Right kidney (tissue), 1 donor: ENCODE results near the gene DTNBP1.
"Not testable (repeated sequence)": the region's sequence is repeated elsewhere in the genome, so short reads cannot be mapped to it uniquely, and the experiment has no call there.

Experiments used
- DNase-seq: peaks from one replicate; pipeline ENCODE4 v3.0.0-alpha.2; 2016

DTNBP1 gene

GRCh38 chr6:15668918-15669317, 6.1 kb upstream of the DTNBP1 start:
- no peak for DNase-seq

- not testable (repeated sequence) for DNase-seq
Observed at GRCh38 chr6:15666896-15667295, 4.1 kb upstream of the DTNBP1 start.

GRCh38 chr6:15665237-15665636, 2.4 kb upstream of the DTNBP1 start:
- no peak for DNase-seq

DNA sequence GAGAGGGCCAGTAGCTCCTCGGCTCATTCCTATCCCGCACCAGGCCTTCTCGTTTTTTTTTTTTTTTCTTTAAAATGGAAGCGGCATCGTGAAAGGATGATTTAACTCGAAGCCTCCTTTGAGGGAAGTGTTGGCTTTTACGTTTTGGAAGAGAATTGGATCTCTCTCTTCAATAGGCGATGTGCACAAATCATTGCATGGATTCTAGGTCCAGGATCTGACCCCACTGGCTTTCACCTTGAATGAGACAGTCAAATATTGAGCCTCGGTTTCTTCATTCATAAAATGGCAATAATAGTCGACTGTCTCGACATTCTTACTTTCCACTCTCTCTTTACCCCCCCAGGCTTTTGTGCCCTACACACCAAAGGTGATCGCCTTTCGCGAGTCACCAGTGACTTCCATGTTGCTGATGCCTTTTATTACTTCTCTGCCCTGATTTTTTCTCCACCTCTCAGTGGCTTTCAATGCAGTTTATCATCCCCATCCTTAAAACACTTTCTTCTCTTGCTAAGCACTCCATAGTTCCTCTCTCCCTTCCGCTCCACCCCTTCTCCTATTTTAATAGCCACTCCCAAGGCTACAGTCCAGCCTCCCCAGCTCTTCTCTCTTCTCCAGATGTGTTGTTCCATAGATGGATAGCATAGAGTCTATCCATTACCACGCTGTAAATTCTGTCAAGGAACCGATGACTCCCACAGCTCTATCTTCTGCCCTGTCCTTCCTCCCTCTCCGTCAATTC, 473 bp upstream of the DTNBP1 start:
- DNase-seq = no peak

DNA sequence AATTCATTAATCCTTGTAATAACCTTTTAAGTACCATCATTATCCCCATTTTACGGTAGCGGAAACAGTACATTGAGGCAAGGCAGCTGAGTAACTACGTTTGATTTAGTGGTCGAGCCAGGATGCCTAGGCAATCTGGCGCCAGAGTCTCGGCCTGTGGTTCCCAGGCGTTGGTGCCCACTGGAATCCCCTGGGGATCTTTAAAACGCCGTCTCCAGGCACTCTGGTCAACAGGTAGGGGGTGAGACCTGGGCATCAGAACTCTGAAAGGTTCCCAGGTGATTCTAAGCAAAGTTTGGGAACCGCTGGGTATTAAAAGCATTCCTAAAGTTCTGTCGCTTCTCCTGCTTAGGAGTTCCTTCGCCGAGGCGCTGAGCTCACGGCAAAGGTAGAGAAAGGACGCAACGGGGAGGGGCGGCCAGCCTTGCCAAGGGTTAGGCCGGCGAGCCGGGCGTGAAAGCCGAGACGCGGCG, 939 bp downstream of the DTNBP1 start:
- no peak for DNase-seq

- DNase-seq = no peak
Observed at GRCh38 chr6:15659181-15659580, 3.6 kb downstream of the DTNBP1 start.

DNA sequence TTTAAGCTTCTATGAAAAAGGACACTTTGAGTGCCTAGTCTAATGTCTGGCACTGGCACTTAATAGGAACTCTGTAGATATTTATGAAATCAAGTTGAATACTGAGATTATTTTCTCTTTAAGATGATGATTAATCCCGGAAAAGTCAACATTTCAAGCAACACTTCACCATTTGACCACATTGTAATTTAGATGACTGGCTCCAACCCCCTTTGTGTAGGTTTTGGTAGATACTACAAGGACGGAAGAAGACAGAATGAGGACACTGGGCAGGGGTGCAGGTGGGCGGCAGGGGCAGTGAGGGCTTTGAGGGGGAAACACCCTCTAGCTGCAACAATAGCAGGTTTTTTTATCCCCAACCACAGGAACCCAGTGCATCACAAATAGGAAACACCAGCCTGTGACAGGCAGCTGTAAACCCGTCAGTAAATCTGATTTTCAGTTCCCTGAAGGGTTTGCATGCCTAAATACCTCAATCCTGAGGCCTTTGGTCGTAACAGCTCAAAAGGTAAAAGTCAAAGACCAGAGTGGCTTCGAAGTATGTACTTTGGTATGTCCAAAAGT, 4.6 kb downstream of the DTNBP1 start:
- no peak for DNase-seq

- no peak for DNase-seq
Observed at GRCh38 chr6:15657290-15657689, 5.5 kb downstream of the DTNBP1 start.

GRCh38 chr6:15656145-15656544, 6.7 kb downstream of the DTNBP1 start:
- no peak for DNase-seq

DNA sequence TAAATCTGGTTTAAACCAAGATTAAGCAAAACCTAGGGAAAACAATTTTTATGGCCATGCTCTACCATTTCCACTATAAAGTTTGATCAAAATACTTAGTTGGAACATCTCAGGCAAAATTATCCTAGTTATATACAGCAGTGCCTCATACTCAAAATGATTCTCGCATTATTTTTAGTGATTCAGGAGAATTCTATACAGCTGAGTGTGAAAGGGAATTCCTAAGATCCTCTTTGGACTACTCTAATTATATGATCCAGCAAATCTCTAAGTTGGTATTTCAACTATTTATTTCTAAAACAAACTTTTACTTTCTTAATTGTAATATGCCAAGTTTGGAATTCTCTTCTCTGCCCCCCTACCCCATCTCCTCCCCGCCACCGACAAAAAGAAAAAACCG, 8.6 kb downstream of the DTNBP1 start:
- no peak for DNase-seq

DNA sequence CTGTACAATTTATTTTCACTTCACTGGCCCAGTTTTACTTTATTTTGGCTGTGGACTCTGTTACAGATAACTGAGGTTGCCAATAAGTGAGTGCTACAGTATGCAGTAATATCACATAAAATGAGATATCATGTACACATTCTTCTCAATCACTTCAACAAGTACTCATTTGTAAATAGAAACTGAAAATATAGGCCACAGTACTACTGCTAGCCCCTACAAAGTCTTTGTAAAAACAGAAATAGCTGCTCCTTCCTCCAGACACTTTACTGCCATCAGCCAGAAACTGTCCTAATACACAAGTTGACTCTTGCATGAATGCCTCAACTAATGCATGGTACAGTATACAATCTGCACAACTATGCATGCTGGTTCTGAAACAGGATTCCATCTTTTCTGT, 9.2 kb downstream of the DTNBP1 start:
- DNase-seq = no peak

- not testable (repeated sequence) for DNase-seq
Observed at GRCh38 chr6:15650004-15650559, 12.7 kb downstream of the DTNBP1 start.

DNA sequence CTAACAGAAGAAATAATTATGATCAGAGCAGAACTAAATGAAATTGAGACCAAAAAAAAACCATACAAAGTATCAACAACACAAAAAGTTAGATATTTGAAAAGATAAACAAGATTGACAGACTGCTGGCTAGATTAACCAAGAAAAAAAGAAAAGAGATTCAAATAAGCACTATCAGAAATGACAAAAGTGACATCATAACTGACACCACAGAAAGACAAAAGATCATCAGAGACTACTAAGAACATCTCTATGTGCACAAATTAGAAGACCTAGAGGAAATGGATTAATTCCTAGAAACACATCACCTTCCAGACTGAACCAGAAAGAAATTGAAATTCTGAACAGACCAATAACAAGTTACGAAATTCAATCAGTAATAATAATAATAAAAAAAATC, 17.9 kb downstream of the DTNBP1 start:
- DNase-seq = no peak

DNA sequence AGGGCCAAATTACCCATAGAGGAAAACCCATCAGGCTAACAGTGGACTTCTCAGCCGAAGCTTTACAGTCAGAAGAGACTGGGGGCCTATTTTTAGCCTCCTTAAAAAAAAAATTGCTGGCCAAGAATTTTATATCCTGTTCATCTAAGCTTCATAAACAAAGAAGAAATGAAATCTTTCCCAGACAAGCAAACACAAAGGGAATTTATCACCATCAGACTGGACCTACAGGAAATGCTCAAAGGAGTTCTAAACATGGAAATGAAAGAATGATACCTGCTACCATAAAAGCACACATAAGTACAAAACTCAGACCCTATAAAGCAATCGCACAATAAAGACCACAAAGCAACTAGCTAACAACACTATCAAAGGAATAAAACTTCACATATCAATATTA, 19.3 kb downstream of the DTNBP1 start:
- no peak for DNase-seq

GRCh38 chr6:15642276-15642675, 20.6 kb downstream of the DTNBP1 start:
- DNase-seq = no peak

GRCh38 chr6:15638373-15638772, 24.5 kb downstream of the DTNBP1 start:
- no peak for DNase-seq

GRCh38 chr6:15631432-15631831, 31.4 kb downstream of the DTNBP1 start:
- DNase-seq = no peak

- DNase-seq = no peak
Observed at GRCh38 chr6:15630202-15630601, 32.6 kb downstream of the DTNBP1 start.

- no peak for DNase-seq
Observed at GRCh38 chr6:15629487-15629886, 33.3 kb downstream of the DTNBP1 start.

GRCh38 chr6:15628499-15629131, 34.2 kb downstream of the DTNBP1 start:
- DNase-seq = no peak

GRCh38 chr6:15627821-15628220, 35.0 kb downstream of the DTNBP1 start:
- no peak for DNase-seq

- DNase-seq = no peak
Observed at GRCh38 chr6:15626878-15627674, 35.8 kb downstream of the DTNBP1 start.

DNA sequence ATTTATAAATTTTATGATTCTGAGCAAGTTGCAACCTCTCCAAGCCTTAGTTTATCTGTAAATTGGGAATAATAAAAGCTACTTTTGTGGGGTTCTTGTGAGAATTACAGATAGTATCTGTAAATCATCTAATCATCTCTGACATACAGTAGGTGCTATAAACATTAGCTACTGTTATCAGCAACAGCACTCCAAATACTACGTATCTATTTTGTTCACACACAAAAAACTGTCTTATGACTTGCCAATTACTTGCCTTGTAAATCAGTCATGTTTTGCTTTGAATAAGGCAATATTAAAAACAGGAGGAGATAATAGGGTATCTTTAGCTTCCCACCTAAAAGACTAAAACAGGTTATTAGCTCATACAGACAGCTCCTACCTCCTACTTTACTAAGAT, 36.7 kb downstream of the DTNBP1 start:
- DNase-seq = no peak
